Mucosa of descending colon (tissue), 3 donors: ENCODE data around the gene ZNF800. TPM values are rescaled to one million over a fixed set of nuclear protein-coding genes. Genes with fewer than 3 reads are reported as not detected.

ENCODE experiments used
- ATAC-seq: fragments of 200-7000 bp; cut with Tn5 transposase; one replicate; pipeline ENCODE4 v1.9.1; 2020; ENCODE audit warnings: mild to moderate bottlenecking, moderate library complexity
- DNase-seq, 3 donors: peaks; one replicate each; pipeline ENCODE4 v3.0.0-alpha.2; 2020
- H3K36me3 ChIP-seq: fragments of 200-600 bp; one replicate; pipeline ENCODE4 v1.8.0; 2021; ENCODE audit warnings: low read depth, mild to moderate bottlenecking
- H3K4me1 ChIP-seq: fragments of 200-600 bp; one replicate; pipeline ENCODE4 v1.8.0; 2021; ENCODE audit warnings: low read depth, mild to moderate bottlenecking
- H3K4me3 ChIP-seq: fragments of 200-600 bp; one replicate; pipeline ENCODE4 v1.8.0; 2021; ENCODE audit warnings: mild to moderate bottlenecking
- H3K9me3 ChIP-seq: fragments of 200-600 bp; one replicate; pipeline ENCODE4 v1.8.0; 2021; ENCODE audit warnings: mild to moderate bottlenecking
- CTCF ChIP-seq: fragments of 200-600 bp; IDR thresholded peaks from one replicate; pipeline ENCODE4 v1.8.0; 2022; ENCODE audit warnings: antibody characterized with exemption, mild to moderate bottlenecking
- intact Hi-C, 2 donors: fragments of 100-400 bp; cut with DNase I in 1 of 2; cut with micrococcal nuclease in 1 of 2; formaldehyde crosslinking; loops; one replicate each; pipeline versions ENCODE4 v1.11.0 to v1.11.1; 2022; cut with DNase I, micrococcal nuclease
- total RNA-seq, 3 donors: library from RNA; stranded (reverse); fragmentation: NEBNext Ultra II Directional in 2 of 3; extraction: Animal tissue kit (Norgen Biotek cat#: 25700) in 2 of 3; gene quantifications; one replicate each; pipeline versions ENCODE4 v1.2.1 to v1.2.4, GENCODE V29; 2021 to 2023
- donor health status: DM: no; HTN: no; CAD: no; lungs with moderate emphysema.
- donor health status: DM: no; HTN: no; CAD: no.
- donor health status: DM: no; HTN: yes; CAD: no.

Gene ZNF800
- total RNA-seq, 3 donors from 2014 or later: 26.9 to 38.7 (median 35.6) TPM

GRCh38 chr7:127342596-127342995, 49.9 kb downstream of the ZNF800 start:
- Histone ChIP-seq H3K4me3 (no peak overlapping the region), H3K9me3 (no peaks in the 10 kb centered on the region), H3K36me3 (no peaks in the 10 kb centered on the region), H3K4me1 (no peaks in the 10 kb centered on the region)
- intact Hi-C loops: no loop called here
- no peak for TF ChIP-seq CTCF
- ATAC-seq: no peak
- DNase-seq: no peak

- Histone ChIP-seq H3K9me3 (no peaks in the 10 kb centered on the region), H3K36me3 (no peaks in the 10 kb centered on the region), H3K4me1 (no peaks in the 10 kb centered on the region), H3K4me3 (no peak overlapping the region)
- ATAC-seq (peak; percentile 12), DNase-seq (no peak)
- no peak for TF ChIP-seq CTCF
- intact Hi-C loops: no loop called here
These were observed 54.4 kb downstream of the ZNF800 start for GRCh38 chr7:127338122-127338521.

GRCh38 chr7:127337581-127337980, 54.9 kb downstream of the ZNF800 start:
- TF ChIP-seq CTCF: no peak
- DNase-seq: peak; percentile 67 to 79 (median 76)
- Histone ChIP-seq H3K4me1 (no peaks in the 10 kb centered on the region), H3K36me3 (no peaks in the 10 kb centered on the region), H3K4me3 (no peak overlapping the region), H3K9me3 (no peaks in the 10 kb centered on the region)
- peak; percentile 97 for ATAC-seq
- intact Hi-C loops: no loop called here

- no peak for TF ChIP-seq CTCF
- no peak for ATAC-seq
- DNase-seq: no peak
- Histone ChIP-seq H3K36me3 (no peaks in the 10 kb centered on the region), H3K9me3 (no peaks in the 10 kb centered on the region), H3K4me1 (no peaks in the 10 kb centered on the region), H3K4me3 (no peak overlapping the region)
- intact Hi-C loops: no loop called here
These were observed 56.0 kb downstream of the ZNF800 start for GRCh38 chr7:127336458-127336857.

- H3K4me3 ChIP-seq: no peak overlapping the region
- intact Hi-C loops: no loop called here
- DNase-seq: no peak
- TF ChIP-seq CTCF: no peak
- no peaks in the 10 kb centered on the region for H3K9me3 ChIP-seq
- ATAC-seq: no peak
- no peaks in the 10 kb centered on the region for H3K36me3 ChIP-seq
- H3K4me1 ChIP-seq: peaks cover 6% of the 10 kb centered on the region
These were observed 59.6 kb downstream of the ZNF800 start for GRCh38 chr7:127332880-127333279.

GRCh38 chr7:127330070-127330469, 62.4 kb downstream of the ZNF800 start:
- intact Hi-C loops: no loop called here
- H3K9me3 ChIP-seq: no peaks in the 10 kb centered on the region
- no peaks in the 10 kb centered on the region for H3K36me3 ChIP-seq
- no peak for TF ChIP-seq CTCF
- H3K4me1 ChIP-seq: peaks cover 6% of the 10 kb centered on the region
- peak in 1 of 3 donors; percentile 26 for DNase-seq
- H3K4me3 ChIP-seq: no peak overlapping the region
- peak; percentile 98 for ATAC-seq
